K562 (cell line): Measurements from ENCODE around the gene NDUFB3. TPM values are rescaled to one million over a fixed set of nuclear protein-coding genes. Genes with fewer than 3 reads are reported as not detected.

Experiments
- ADNP ChIP-seq: fragments of 200-800 bp; sonication (Bioruptor generic); IDR thresholded peaks from 2 replicates; pipeline ENCODE4 v1.6.1; 2016; ENCODE audit warnings: missing genetic modification characterization, missing compliant biosample characterization
- BRCA1 ChIP-seq, 2 experiments: fragments of 450-650 bp in 1 of 2; sonication (generic) in 1 of 2; formaldehyde crosslinking in 1 of 2; IDR thresholded peaks; 2 replicates each; pipeline versions ENCODE4 v1.5.0 to v1.6.1; 2017 to 2020; ENCODE audit warnings: mild to moderate bottlenecking in 1 of 2, missing genetic modification reagents in 1 of 2
- GTF3C2 ChIP-seq: IDR thresholded peaks from 3 replicates; pipeline ENCODE4 v1.6.1; 2011; ENCODE audit warnings: borderline replicate concordance, mild to moderate bottlenecking, moderate library complexity; ENCODE audit not compliant: insufficient read length; ENCODE audit errors: extremely low read depth
- KAT7 ChIP-seq: sonication (generic); formaldehyde crosslinking; IDR thresholded peaks from 2 replicates; pipeline ENCODE4 v1.8.0; 2022; ENCODE audit warnings: missing genetic modification reagents, mild to moderate bottlenecking, borderline replicate concordance
- KDM5B ChIP-seq: fragments of 200-600 bp; sonication (generic); IDR thresholded peaks from 2 replicates; pipeline ENCODE4 v1.6.1; 2012; ENCODE audit warnings: low read depth, mild to moderate bottlenecking, moderate library complexity, low read length, control low read depth, inconsistent platforms; ENCODE audit not compliant: insufficient replicate concordance
- KLF16 ChIP-seq: IDR thresholded peaks from 2 replicates; pipeline ENCODE4 v1.6.1; 2016; ENCODE audit warnings: antibody characterized with exemption
- LCOR ChIP-seq: sonication (generic); formaldehyde crosslinking; IDR thresholded peaks from 2 replicates; pipeline ENCODE4 v1.8.0; 2022; ENCODE audit warnings: mild to moderate bottlenecking, missing genetic modification reagents
- MTF1 ChIP-seq: fragments of 250-450 bp; sonication (Bioruptor Pico); IDR thresholded peaks from 2 replicates; pipeline ENCODE4 v1.9.0; 2021; ENCODE audit warnings: moderate library complexity, mild to moderate bottlenecking, inconsistent platforms, borderline replicate concordance
- SNIP1 ChIP-seq: fragments of 450-650 bp; IDR thresholded peaks from 2 replicates; pipeline ENCODE4 v1.7.1; 2017; ENCODE audit warnings: low read depth, mild to moderate bottlenecking
- SRSF9 ChIP-seq: fragments of 200-400 bp; formaldehyde crosslinking; IDR thresholded peaks from 2 replicates; pipeline ENCODE4 v1.6.1; 2017; ENCODE audit warnings: low read depth, low read length, borderline replicate concordance
- TCFL5 ChIP-seq: fragments of 250-450 bp; sonication (Bioruptor Pico); conservative IDR thresholded peaks from 2 replicates; pipeline ENCODE4 v1.6.1; 2021; ENCODE audit warnings: mild to moderate bottlenecking, moderate library complexity, matching md5 sums
- TFE3 ChIP-seq: fragments of 450-650 bp; formaldehyde crosslinking; IDR thresholded peaks from 2 replicates; pipeline ENCODE4 v1.4.0; 2020; ENCODE audit warnings: mild to moderate bottlenecking, mixed read lengths
- TRIM25 ChIP-seq: fragments of 450-650 bp; IDR thresholded peaks from 2 replicates; pipeline ENCODE4 v1.7.0; 2016; ENCODE audit warnings: borderline replicate concordance
- ZBTB26 ChIP-seq: fragments of 450-650 bp; formaldehyde crosslinking; IDR thresholded peaks from 2 replicates; pipeline ENCODE4 v1.4.0; 2022; ENCODE audit warnings: missing genetic modification characterization
- ZFP36 ChIP-seq: fragments of 150-350 bp; IDR thresholded peaks from 2 replicates; pipeline ENCODE4 v1.6.1; 2018; ENCODE audit warnings: low read length, low read depth; ENCODE audit not compliant: partially characterized antibody
- ZNF395 ChIP-seq: fragments of 200-800 bp; sonication (Bioruptor generic); IDR thresholded peaks from 2 replicates; pipeline ENCODE4 v1.6.1; 2017; ENCODE audit warnings: missing genetic modification characterization, missing compliant biosample characterization
- ZNF584 ChIP-seq: fragments of 200-800 bp; sonication (Bioruptor generic); IDR thresholded peaks from 2 replicates; pipeline ENCODE4 v1.6.1; 2016; ENCODE audit warnings: low read depth, mild to moderate bottlenecking, missing genetic modification characterization, missing compliant biosample characterization
- polyA plus RNA-seq, 8 experiments: library from polyadenylated mRNA; depleted of rRNA in 4 of 8; stranded (reverse) in 5 of 8; unstranded in 3 of 8; fragments of >200 nt; fragmentation: Nextera tagmentation in 2 of 8; fragmentation: Illumina TruSeq in 1 of 8; extraction: Ambion mirVana in 2 of 8; extraction: Trizol in 1 of 8; gene quantifications; 2 replicates each; pipeline versions ENCODE4 v1.2.1 to v1.2.3, GENCODE V29; 2011 to 2014; ENCODE audit warnings: inconsistent platforms in 1 of 8, missing spikeins in 1 of 8
- total RNA-seq, 7 experiments: library from RNA; depleted of rRNA in 6 of 7; stranded (reverse); fragments of >200 nt in 6 of 7; fragmentation: Illumina TruSeq in 2 of 7; extraction: Trizol in 2 of 7; gene quantifications; 2 replicates each; pipeline versions ENCODE4 v1.2.1 to v1.2.3, GENCODE V29; 2011 to 2021; ENCODE audit warnings: low replicate concordance in 1 of 7

The NDUFB3 gene
- total and polyA plus RNA-seq, 9 of the 15 experiments (the other 6 are each of a cell fraction or from before 2014, with no cell fraction given) = 126 to 786 (median 156) TPM

GRCh38 chr2:201126308-201127151 is 54.7 kb downstream of the NDUFB3 start (continued):
- TF ChIP-seq MTF1 (CRISPR knock-in tag) (peak; percentile 96), ADNP (tag) (no peak), ZBTB26 (peak; percentile 98), KLF16 (no peak), TFE3 (CRISPR knock-in tag) (peak; percentile 78), ZFP36 (no peak), KDM5B (no peak), SNIP1 (no peak), TCFL5 (CRISPR knock-in tag) (peak; percentile 98), ZNF395 (peak; percentile 100), GTF3C2 (no peak), BRCA1 (IDR thresholded peaks at IDR 0.05) (no peak), BRCA1 (CRISPR knock-in tag; IDR thresholded peaks at IDR 0.05) (no peak), LCOR (no peak), TRIM25 (no peak), ZNF584 (CRISPR knock-in tag) (peak; percentile 99), KAT7 (CRISPR knock-in tag) (0 out of 2 replicates have a peak, but pooled peaks have one; percentile 22), SRSF9 (no peak)
